Measurements from ENCODE around the gene PTK6. TPM values are rescaled to one million over a fixed set of nuclear protein-coding genes. Genes with fewer than 3 reads are reported as not detected.
"Not testable (repeated sequence)": the region's sequence is repeated elsewhere in the genome, so short reads cannot be mapped to it uniquely, and the experiment has no call there.

The PTK6 gene
- total RNA-seq, 1 experiment from 2014 or later = not detected

DNA sequence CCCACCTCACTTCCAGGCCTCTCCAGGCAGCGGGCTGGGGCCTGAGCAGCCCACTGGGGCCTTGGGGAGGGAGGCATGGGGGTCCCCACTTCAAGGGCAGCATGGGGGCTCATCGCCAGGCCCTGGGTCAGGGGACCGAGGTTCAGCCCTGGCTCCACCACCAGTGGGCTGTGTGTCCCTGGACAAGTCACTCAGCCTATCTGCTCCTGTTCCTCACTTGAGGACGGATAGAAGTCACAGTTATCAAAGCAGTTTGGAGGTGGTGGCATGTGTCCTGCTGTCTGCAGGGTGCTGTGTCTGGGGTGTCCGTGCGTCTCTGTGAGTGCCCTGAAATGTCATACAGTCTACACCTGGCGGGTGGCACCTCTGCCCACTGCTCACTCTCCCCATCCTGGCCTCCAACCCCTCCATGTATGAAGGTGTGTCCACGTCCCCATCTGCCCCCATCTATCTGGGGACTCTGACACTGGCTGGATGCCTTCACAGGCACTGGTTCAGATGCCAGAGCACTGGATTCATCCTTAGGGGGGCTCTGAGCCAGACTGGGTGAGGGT, 41.9 kb downstream of the PTK6 start:
- no peak for DNase-seq (ENCODE audit: low spot score)

DNA sequence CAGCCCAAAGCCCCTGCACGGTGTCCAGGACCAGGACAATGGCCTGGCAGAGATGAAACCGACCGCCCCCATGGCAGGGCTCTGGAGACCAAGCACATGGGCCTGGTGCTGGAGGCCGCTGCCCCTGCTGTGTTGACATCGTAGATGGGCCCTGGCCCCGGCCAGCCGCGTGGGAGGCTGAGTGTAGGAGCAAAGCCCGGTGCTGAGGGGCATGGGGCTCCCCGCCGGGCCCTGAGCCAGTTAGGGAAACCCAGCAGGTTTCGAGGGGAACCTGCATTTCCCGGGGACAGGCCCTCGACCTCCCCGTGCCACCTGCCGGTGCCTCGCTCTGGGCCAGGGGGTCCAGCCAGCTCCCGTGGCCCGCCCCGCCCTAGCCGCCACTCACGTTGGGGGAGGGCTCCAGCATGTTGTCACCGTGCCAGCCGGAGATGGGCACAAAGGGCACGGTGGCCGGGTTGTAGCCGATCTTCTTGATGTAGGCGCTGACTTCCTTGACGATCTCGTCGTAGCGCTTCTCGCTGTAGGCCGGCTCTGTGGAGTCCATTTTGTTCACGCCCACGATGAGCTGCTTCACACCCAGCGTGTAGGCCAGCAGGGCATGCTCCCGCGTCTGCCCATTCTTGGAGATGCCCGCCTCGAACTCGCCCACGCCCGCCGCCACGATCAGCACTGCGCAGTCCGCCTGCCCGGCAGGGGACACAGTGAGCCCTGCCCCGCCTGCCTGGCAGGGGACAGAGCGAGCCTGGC, 42.6 kb downstream of the PTK6 start:
- no peak for DNase-seq (ENCODE audit: low spot score)

DNA sequence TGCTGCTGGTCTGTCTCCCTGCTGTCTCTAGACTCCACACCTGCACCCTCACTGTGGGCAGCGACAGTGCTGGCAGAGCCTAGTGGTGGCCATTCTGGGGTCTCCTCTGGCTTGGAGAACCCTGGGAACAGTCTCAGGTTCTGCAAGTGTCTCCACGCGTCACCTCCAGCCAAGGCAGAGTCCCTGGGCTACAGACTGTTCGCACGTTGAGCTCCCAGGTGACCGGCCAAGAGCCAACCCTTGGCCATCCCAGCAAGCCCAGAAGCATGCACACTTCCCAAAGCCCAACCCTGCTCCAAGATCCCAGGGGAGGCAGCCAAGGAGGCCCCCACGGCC, 43.1 kb downstream of the PTK6 start:
- no peak for DNase-seq (ENCODE audit: low spot score)

DNA sequence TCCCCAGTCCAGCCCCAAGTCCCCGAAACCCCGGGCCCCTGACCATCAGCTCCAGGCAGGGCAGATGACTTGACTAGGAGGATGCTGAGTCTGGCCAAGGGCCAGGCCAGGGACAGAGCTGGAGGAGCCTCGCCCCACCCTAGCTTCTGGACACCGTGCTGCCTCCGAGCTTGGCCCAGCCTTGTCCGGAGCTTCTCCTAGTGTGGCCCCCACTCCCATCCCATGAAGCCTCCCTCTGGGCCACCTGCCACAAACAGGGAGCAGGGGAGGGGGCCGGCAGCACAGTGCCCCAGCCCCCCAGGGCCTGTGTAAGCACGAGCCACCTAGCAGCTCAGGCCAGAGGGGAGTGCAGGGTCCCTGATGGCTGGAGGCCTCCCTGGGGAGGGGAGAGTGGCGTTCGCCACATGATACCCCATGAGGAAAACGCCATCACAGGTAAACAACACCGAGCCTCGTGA, 43.6 kb downstream of the PTK6 start:
- DNase-seq (ENCODE audit: low spot score) = no peak

DNA sequence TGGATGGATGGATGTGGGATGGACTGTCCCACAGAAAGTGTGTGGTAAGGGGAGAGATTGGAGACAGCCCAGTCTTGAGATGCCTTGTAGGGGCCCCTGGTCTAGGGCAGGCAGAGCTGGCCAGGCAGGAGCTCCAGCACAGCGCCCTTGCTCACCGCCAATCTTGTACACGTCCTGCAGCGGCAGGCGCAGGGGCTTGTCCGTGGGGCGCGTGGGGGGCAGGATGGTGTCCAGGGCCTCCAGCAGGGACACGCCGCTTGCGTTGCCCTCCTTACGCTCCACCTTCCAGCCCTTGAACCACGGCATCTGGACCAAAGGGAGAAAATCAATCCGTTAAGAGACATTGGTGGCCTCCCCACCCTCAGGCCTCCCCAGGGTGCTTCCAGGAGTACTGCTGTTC, 44.2 kb downstream of the PTK6 start:
- DNase-seq (ENCODE audit: low spot score) = no peak

DNA sequence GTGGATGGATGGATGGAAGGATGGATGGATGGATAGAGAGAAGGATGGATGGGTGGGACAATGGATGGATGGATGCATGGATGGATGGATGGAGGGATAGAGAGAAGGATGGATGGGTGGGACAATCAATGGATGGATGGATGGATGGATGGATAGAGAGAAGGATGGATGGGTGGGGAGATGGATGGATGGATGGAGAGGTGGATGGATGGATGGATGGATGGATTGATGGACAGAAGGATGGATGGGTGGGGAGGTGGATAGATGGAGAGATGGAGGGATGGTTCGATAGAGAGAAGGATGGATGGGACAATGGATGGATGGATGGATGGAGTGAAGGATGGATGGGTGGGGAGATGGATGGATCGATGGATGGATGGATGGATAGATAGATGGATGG, 44.7 kb downstream of the PTK6 start:
- no peak for DNase-seq (ENCODE audit: low spot score)

DNA sequence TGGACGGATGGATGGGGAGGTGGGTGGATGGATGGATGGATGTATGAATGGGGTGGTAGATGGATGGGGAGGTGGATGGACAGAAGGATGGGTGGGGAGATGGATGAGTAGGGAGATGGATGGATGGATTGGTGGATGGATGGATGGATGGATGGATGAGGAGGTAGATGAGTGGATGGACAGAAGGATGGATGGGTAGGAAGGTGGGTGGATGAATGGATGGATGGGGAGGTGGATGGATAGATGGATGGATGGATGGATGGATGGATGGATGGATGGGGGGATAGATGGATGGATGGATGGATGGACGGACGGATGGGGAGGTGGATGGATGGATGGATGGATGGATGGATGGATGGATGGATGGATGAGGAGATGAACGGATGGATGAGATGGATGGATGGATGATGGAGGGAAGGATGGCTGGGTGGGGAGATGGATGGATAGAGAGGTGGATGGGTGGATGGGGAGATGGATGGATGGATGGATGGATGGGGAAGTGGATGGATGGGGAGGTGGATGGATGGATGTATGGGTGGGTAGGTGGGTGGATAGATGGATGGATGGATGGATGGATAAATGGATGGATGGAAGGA, 45.4 kb downstream of the PTK6 start:
- DNase-seq (ENCODE audit: low spot score) = no peak

DNA sequence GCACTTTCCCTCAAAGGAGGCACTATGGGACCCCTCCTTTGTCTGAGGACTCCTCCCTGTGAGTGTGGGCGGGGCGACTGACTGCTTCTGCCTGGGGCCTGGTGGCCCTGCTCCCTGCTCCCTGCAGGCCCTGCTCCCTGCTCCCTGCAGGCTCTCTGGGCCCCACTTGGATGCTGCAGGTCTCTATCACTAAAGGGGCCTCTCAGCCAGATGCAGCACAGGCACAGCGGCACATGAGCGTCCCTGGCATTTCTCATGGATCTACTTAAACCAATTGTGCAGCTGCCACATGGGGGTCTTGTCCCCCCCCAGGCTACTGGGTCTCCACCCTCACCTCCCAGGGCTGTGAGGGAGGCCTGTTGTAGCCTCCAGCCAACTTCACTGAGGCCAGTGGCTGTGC, 46.1 kb downstream of the PTK6 start:
- DNase-seq (ENCODE audit: low spot score) = no peak

DNA sequence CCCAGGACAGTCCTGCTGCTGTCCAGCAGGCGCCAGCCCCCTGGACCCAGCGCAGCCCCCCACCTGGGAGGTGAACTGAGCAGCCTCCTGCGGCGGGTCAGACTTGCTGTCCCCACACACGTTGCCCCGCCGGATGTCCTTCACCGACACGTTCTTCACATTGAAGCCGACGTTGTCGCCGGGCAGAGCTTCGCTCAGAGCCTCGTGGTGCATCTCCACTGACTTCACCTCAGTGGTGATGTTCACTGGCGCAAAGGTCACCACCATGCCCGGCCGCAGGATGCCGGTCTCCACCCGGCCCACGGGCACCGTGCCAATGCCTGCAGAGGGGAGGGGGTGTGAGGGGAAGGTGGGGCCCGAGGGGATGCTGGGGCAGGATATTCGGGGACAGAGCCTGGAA, 46.8 kb downstream of the PTK6 start:
- DNase-seq (ENCODE audit: low spot score) = no peak

DNA sequence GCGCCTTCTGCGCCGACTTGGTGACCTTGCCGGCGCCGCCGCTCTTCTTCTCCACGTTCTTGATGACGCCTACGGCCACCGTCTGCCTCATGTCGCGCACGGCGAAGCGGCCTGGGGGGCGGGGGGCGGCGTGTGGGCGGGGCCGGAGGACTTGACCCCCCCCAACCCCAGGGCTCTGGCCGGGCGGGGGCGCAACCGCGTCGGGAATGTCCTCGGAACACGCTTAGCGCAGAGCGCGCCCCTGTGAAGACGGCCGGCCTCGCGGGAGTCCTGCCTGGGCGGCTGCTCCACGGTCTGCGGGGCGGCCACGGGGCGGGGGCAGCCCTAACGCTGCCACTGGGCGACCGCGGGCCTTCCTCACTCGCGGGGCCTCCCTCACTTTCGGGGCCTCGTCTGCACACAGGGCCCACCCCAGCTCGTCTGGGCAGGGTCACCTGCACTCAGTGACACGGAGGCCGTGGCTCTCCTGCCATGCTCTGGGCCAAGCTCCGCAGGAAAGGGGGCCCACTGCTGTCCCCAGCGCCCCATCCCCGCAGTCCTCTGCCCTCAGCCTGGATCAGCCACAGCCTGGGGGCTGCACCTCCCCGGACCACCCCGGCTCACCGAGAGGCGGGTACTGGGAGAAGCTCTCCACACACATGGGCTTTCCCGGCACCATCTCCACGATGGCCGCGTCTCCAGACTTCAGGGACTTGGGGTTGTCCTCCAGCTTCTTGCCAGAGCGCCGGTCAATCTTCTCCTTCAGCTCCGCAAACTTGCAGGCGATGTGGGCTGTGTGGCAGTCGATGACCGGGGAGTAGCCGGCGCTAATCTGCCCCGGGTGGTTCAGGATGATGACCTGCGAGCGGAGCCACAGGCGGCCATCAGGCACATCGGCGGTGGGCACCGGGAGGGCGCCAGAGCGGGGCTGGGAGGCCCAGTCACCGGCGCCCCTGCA, 48.6 kb downstream of the PTK6 start:
- no peak for DNase-seq (ENCODE audit: low spot score)

DNA sequence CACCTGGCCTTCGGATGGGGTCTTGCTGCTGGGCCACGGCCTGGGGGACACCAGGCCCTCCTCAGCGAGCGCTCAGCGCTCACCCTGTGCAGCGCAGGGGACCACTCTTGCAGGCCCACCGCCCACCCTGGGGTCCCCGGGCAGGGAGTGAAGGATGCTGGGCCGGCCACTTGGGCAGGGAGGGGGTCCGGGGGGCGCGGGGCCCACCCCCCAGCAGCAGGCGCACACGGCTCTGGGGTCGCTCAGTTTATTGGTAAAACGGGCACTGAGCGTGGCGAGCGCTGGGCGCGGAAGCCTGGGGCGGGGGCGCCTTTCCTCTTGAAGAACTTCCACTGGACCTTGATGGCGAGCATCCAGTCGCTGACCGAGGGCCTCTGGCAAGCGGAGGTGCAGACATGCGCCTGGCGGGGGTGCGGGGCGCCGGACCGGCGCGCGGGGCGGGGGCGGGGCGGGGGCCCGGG, 49.4 kb downstream of the PTK6 start:
- no peak for DNase-seq (ENCODE audit: low spot score)

DNA sequence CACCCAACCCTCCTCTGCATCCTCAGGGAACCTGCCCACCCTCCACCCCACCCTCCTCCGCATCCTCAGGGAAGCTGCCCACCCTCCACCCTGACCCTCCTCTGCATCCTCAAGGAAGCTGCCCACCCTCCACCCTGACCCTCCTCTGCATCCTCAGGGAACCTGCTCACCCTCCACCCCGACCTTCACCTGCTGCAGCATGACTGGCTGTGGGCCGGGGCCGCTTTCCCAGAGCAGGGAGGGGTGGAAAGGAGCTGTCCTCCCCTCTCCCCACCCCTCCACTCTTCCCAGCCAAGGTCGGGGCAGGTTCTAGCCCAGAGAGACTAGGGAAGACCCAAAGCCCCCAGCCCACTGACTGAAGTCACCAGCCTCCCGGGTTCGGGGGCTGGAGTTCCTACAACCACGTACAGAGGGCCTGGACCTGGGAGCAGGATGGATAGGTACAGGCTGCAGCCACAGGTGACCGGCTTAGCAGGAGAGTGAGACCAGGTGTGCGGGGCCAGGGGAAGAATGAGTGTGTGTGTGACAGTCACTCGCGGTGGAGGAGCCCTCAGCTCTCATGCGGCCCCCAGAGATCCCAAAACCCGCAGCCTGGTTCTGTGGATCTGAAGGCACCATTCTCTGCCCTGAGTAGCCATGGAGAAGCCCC, 49.9 kb downstream of the PTK6 start:
- no peak for DNase-seq (ENCODE audit: low spot score)

DNA sequence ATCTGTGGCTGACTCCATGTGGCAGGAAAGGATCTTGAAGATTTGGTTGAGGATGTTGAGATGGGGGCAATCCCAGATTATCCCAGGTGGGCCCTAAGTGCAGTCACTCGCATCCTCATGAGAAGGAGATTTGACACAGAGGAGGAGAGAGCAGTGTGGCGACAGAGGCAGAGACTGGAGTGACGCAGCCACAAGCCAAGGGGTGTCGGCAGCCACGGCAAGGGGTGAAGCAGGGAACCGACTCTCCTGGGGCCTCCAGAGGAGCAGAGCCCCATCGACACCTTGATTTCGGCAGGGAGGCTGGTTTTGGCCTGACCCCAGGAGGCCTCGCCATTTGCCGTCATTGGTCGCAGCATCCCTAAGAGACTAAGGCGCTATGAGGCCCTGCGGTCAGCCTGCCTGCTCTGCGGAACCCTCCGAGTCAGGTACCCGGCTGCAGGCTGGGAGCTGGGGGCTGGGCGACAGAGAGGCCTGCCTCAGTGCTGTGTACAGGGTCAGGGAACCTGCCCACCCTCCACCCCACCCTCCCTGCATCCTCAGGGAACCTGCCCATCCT, 50.8 kb downstream of the PTK6 start:
- DNase-seq (ENCODE audit: low spot score) = no peak

DNA sequence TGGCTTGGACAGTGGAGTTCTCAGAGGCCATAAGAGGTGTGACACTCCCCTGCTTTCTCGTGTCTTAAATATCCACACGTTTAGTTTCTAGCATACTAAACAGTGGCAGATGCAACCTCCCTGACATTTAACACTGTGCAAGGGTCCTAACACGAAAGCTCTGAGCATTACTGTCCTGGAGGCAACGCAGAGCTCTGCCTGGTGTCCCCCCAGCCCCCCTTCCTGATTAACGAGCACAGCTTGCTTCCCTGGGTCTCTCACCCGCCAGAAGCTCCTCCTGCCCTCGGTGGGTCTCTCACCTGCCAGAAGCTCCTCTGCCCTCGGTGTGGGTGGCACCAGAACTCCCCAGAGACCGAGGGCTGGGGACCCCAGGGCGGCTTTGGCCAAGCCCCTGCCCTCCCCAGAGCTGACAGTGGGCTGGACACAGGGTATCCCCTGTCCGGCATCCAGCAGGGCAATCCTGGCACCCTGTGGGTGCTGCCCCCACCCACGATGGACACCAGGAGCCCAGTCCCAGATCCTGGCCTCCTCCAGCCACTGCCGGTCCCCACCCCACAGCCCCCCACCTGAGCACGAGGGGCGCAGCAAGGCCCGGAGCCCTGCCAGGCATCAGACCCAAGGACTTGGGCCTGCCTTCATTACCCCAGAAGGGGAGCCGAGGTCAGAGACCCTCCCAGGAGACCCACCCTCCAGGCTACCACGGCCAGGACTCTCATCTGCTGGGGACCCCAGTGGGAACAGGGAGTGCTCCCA, 52.3 kb downstream of the PTK6 start:
- no peak for DNase-seq (ENCODE audit: low spot score)

DNA sequence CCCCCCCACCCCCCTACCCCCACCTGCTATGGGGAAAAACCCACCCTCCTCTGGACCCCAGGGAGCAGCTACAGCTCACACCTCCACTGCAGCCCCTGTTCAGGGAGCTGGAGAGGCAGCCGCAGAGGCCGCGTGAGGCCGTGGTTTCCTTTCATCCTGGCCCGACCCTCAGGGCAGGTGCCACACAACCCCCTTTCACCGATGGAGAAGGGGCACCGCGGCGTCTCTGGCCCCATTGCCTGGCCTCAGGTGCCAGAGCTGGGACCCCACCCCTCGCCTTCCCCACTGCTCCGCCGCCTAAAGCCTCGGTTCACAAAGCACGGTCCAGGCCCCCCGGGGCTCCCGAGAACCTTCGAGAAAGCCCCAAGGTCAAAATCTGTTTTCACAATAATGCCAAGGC, 52.9 kb downstream of the PTK6 start:
- no peak for DNase-seq (ENCODE audit: low spot score)

DNA sequence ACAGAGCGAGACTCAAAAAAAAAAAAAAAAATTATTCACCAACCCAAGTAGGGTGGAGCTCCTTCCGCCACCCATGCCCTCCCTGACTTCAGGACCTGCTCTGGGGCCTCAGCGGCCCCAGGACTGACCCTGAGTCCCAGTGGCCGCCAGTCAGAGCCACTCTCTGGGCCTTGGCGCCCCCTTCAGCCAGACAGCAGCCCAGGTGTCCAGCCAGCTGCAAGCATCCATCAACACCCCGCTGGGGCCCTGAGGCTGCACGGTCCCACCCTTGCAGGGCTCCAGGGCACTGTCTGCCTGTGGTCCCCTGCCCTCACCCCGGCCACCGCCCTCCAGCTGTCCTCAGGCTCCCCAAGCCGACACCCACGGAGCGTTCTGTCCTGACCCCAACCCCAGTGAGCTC, 53.3 kb downstream of the PTK6 start:
- DNase-seq (ENCODE audit: low spot score) = no peak

DNA sequence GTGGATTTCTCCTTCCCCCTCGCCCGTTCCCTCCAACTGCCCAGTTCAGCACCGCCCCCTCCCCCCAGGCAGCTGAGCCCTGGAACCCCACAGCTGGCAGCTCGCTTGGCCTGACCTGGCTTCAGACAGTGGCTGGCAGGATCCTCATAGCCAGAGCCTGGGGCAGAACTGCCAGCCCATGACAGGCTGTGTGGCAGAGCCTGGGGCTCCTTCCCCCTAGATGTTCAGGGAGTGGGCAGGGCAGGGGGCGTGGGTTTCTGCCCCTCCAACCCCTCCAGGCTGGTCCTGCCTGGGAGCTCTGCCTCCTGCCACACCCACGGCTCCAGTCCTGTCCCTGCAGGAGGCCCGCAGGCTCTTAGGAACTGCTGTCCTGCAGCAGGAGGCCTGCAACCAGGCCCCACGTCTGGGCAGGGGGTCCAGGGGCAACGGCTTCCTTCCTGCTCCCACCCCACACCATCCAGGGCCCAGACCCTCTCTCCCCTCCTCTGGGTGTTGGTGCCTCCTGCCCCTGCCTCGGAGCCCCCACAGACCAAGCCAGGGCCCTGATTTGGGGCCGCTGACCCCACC, 55.1 kb downstream of the PTK6 start:
- no peak for DNase-seq (ENCODE audit: low spot score)

DNA sequence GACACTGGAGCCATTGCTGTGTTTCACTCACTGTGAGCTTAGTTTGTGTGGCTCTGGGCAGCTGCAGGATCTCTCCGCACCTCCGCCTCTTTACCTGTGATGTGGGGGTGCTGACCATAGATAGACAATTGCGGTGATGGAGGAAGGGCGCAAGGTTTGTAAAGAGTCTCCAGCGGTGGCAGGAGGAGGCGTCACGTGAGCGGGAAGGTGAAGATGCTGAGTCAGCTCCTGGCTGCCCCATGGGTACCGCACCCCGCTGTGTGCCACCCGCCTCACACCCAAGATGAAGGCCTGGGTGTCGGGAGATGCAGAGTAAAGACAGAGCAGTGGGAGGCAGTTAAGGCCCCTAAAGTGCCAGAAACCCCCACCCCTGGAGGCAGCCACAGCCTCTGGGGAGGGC, 55.7 kb downstream of the PTK6 start:
- DNase-seq (ENCODE audit: low spot score) = no peak

DNA sequence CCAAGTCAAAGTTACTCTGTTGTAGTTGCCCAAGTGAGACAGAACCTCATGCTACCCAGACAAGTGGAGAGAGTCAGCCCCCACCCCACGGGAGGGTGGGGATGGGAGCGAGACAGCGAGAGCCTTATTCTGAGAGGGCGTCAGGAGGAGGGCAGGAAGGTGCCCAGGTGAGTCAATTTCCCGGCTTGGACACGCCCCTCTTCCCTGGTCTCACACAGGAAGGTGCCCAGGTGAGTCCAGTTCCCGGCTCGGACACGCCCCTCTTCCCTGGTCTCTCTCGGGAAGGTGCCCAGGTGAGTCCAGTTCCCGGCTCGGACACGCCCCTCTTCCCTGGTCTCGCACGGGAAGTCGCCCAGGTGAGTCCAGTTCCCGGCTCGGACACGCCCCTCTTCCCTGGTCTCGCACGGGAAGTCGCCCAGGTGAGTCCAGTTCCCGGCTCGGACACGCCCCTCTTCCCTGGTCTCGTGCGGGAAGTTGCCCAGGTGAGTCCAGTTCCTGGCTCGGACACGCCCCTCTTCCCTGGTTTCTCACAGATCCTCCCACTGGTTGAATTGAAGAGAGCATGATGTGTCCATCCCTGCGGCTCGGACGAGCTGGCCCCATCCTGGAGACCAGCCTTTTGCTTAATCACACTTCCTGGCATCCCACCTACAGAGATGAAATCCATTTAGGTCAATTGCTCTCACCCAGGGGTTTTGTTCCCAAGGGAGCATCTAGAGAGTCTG, 57.3 kb downstream of the PTK6 start:
- not testable (repeated sequence) for DNase-seq (ENCODE audit: low spot score)

Measured in H4 (cell line).